Measurements from ENCODE around the gene SNRPF.
"Not testable (repeated sequence)": the region's sequence is repeated elsewhere in the genome, so short reads cannot be mapped to it uniquely, and the experiment has no call there.

SNRPF gene
- 15.8 to 32.6 (median 20.5) reads per million in 4 experiments for total RNA-seq

DNA sequence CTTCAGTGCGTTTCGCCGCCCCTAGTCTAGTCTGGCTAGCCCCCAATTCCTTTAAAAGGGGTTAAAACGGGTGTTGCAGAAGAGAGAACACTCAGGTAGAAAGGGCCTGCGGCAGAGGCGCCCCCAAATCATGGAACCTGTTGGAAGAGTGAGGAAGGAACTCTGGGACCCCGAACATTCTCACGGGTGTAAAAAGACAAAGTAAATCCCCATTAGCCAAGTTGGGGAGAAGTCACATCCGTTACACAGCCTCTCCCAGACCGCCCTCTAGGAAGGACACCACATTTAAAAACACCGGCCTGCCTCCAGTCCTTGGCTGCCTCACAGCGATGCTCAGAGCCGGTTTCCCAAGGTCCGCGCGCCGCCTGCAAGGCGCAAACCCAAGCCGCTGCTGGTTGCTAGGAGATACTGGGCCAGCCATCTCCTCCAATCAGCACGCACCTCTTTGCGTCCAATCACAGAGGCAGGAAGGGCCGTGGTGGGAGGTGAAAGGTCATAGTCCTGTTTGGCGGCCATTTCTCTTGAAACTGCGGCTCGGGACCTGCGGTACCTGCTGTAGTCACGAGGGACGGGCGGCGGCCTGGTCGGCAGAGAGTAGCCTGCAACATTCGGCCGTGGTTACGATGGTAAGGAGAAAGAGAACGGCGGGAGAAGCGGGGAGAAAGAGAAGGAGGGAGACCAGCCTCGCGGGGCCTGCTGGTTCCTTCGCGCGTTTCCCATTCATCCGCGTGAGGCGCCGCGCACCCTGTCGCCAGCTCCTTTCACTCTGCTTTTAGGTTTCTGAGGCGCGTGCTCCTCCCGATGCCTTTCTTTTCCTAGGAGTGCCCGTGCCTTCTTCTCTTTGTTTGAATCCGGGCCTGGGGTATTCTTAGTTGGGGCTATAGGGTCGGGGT, at the start of gene SNRPF:
Gene SNRPF, plus strand, starts transcription at position 502 of the 893 bp plus-strand sequence. Its CDS starts 122 bp downstream, at position 624.
- peak; percentile 91 for DNase-seq

DNA sequence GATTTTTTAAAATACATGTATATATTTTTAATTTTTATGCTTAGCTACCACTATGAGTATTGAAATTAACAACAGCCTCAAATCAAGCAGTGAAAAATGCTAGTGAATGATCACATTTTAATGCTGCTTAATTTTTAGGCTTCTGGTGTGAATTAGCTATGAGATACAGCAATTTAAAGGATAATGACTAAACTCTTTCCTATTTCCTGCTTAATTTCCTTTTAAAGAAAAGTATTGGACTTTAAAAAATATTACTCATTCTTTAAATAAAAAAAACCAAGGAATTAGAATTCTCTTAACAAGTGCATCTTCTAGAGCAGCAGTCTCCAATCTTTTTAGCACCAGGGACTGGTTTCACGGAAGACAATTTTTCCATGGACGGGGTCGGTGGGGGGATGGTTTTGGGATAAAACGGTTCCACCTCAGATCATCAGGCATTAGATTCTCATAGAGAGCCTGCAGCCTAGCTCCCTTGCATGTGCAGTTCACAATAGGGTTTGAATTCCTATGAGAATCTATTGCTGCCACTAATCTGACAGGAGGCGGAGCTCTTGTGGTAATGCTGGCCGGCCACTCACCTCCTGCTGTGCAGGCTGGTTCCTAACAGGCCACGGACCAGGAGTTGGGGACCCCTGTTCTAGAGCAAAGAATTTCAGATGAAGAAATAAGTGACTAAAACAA, 49.6 kb upstream of the SNRPF start:
- DNase-seq, result no peak

DNA sequence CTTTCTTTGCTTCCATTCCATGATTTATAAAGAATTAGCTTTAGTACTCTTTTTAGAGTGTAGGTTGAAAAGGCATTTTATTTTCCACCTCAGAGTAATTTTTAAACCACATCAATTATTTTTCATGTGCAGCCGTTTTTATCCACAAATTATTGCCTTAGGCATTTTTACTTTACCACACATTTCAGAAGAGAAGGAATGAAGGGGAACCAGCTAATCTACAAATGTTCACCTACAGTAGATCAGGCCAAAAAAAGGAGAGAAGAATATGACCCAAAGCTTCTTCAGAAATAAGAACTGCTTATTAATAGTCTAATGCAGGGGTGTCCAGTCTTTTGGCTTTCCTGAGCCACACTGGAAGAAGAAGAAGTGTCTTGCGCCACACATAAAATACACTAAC, 48.3 kb upstream of the SNRPF start:
- no peak for DNase-seq

DNA sequence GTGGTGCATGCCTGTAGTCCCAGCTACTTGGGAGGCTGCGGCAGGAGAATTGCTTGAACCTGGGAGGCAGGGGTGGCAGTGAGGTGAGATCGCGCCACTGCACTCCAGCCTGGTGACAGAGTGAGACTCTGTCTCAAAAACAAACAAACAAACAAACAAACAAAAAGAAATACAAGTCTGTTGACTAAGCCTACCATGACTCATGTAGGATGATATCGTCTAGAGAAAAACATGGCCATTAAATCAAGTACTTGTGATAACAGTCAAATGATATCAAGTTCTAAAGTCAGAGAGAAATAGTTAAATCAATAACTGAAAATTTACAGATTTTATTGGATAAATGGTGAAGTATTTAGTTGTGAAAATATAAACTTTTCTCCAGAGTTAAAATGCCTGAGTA, 46.6 kb upstream of the SNRPF start:
- DNase-seq, result not testable (repeated sequence)

DNA sequence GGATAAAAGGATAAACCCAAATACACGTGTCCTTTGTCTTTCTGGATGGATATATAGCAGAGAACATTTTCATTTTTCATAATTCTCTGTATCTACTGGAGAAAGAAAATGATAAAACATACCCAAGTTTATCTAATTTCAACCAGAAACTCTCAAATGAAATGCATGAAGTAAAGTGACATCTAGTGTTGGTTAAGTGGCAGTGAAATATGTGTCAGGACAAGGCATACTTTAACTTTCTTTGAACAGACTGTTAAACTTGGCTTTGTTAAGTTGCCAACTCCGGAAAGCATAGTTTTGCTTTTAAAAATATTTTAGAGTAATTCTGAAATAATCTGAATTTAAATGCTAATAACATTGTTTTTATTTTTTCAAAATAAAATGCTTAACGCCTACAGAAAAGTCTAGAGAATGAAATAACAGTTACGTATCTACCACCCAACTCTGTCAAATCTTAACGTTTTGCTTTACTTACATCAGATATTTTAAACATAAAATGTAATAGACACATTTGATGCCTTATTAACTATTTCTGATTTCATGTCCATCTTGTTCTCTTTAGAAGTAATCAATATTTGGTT, 43.0 kb upstream of the SNRPF start:
- no peak for DNase-seq

DNA sequence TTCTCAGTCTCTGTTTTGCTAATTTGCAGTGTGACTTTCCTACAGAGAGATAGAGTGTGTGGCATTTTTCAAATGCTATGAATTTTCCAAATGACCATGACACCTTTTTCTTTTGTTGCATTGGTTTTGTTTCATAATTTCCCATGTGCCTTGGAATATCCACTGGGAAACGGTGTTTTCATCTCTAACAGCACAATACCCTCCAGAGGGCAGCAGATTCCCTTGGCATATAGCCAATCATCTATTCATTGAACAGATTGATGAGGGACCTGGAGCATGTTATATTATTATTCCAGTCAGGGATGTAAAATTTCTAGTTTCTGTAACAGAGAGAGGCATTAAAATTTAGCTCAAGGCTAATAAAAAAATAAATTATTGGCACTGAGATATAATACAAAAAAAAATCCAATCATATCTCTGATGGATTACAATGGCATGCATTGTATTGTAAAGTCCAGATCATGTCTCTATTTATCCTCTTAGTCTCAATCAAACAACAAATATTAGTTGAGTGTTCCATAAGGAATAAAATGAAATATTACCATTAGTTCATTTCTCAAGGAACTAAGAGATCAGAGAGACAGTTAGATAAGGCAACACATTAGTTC, 38.6 kb upstream of the SNRPF start:
- no peak for DNase-seq

DNA sequence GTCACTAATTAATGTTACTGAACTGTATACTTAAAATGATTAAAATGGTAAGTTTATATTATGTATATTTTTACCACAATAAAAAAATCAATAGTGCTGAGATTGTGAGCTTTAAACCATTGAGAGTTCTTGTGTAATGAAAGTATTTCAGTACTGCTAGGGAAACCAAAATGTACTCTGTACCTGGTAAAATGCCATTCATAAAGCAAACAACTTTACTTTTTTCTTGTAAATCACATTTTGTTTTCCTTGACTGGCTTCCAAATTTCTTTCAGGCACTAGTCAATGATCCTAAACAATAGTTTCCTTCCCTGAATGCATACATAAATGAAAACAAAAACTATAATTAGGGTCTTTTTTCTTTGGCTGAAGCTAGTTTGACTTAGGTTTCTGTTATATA, 29.4 kb upstream of the SNRPF start:
- DNase-seq, result no peak

DNA sequence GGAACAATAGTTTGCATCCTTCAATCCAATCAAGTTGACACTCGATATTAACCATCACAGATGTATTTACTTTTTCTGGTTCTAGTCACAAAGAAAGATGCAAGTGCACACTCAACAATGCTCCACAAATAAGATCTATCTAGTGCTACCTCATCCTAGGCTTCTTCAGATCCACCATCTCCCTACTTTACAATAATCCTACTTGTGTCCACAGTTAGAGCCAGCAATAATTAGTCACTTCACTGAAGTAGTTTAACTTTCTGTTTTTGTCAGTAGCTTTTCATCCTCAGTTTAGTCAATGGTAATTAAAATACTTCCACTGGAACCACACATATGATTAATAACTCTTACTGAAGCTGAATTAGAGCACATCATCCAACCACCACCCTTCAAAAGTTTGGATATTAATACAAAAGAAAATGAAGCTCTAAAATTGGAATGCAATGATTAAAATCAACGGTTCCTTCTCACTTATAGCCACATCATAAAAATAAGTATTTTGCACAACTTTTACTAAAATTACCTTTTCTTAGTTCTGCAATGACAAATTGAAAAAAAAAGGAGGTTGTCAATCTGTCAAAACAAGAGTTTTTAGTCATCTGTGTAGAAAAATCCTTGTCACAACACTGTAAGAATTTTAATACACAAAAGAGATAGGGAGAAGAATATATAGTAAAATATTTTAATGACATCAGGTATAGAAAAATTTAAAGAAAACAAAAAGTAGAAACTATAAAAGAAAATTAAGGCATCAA, 28.2 kb upstream of the SNRPF start:
- no peak for DNase-seq

DNA sequence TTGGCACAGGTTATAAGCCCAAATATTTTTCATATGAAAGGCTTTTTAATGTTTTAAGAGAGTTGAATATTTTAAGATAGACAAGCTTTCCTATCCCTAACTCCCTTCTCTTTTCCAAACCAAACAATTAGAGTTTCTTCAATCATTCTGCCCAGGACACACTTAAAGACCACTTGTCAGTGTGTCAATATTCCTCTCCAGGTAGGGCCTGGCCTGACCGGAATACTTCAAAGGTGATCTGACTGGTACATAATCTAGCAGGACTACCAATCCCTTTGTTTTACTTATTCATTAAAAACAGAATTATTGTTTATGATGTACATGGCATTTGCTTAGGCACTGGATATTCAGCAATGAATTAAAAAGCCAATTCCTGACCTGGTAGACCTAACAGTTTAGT, 24.2 kb upstream of the SNRPF start:
- no peak for DNase-seq

DNA sequence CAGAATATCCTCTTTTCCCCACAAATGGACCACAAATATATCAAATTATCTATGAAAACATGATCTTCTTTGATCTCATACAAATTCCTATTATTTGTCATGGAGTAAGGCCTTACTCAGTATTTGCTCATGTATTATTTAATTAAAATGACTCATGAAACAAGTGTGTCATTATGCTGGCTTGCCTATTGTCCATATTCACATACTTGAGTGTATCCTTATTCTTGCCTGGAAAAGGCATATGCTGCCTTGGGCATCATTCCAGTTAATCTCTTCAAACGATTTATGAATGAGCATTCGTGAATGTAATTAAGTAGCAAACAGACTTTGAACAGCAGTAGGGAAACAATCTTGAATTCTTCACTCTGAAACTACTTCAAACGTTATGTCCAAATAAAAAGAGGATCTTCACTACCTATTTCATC, 22.6 kb upstream of the SNRPF start:
- no peak for DNase-seq

DNA sequence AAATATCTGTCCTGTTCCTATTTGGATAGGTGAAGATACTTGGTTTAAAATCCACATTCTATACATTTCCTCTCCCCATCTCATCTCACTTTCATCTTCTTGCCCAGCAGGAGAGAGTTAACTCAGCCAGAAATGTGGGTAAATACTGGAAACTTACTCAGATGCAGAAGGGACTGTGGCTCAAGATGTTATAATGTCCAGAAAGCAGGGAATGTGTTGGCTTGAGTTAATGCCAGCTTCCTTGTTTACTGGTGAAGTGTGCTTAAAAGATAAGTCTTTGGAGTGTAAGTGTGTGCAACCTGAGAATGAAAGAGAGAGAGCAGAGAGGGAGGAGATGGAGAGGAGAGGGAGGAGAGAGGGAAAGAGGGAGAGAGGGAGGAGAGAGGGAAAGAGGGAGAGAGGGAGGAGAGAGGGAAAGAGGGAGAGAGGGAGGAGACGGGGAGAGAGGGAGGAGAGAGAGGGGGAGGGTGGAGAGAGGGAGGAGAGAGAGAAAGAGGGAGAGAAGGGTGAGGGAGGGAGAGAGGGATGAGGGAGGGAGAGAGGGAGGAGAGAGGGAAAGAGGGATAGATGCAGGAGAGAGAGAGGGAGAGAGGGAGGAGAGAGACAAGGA, 22.0 kb upstream of the SNRPF start:
- DNase-seq, result no peak

DNA sequence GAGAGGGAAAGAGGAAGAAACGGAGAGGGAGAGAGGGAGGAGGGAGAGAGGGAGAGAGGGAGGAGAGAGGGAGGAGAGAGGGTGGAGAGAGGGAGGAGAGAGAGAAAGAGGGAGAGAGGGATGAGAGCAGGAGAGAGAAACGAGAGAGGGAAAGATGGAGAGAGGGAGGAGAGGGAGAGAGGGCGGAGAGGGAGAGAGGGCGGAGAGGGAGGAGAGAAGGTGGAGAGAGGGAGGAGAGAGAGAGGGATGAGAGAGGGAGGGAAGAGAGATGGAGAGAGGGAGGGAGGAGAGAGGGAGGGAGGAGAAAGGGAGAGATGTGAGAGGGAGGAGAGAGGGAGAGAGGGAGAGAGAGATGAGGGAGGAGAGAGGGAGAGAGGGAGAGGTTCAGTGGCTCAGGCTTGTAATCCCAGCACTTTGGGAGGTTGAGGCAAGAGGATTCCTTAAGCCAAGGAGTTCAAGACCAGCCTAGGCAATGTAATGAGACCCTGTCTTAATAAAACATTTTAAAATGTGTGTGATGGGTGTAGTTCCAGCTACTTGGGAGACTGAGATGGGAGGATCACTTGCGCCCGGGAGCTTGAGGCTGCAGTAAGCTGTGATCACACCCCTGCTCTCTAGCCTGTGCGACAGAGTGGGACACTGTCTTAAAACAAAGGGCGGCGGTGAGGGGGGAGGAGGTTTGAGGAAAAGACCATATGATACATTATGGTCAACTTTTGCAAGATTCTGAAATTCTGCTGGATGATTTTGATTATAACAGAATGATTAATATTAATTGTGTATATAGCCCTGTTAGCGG, 21.3 kb upstream of the SNRPF start:
- DNase-seq, result no peak

DNA sequence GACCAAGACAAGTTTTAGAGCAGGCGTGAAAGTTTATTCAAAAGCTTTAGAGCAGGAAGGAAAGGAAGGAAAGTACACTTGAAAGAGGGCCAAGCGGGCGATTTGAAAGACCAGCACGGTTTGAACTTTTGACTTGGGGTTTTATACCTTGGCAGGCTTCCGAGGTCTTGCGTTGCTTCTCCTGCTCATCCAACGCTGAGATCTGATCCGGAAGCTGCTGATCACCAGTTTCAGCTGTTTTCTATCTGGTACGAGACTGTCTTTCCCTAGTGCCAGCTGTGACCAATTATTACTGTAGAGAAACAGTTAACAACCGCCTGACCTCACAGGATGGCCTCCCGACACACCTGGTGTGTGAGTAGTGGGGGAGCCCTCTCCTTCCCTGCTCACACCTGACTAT, 20.6 kb upstream of the SNRPF start:
- no peak for DNase-seq

DNA sequence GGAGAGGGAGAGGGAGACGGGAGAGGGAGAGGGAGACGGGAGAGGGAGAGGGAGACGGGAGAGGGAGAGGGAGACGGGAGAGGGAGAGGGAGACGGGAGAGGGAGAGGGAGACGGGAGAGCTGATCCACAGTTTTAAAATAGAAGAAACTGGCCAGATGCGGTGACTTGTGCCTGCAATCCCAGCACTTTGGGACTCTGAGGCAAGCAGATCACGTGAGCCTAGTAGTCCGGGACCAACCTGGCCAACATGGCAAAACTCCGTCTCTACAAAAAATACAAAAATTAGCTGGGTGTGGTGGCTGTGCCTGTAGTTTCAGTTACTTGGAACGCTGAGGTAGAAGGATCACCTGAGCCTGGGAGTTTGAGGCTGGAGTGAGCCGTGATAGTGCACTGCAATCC, 16.3 kb upstream of the SNRPF start:
- DNase-seq, result not testable (repeated sequence)

DNA sequence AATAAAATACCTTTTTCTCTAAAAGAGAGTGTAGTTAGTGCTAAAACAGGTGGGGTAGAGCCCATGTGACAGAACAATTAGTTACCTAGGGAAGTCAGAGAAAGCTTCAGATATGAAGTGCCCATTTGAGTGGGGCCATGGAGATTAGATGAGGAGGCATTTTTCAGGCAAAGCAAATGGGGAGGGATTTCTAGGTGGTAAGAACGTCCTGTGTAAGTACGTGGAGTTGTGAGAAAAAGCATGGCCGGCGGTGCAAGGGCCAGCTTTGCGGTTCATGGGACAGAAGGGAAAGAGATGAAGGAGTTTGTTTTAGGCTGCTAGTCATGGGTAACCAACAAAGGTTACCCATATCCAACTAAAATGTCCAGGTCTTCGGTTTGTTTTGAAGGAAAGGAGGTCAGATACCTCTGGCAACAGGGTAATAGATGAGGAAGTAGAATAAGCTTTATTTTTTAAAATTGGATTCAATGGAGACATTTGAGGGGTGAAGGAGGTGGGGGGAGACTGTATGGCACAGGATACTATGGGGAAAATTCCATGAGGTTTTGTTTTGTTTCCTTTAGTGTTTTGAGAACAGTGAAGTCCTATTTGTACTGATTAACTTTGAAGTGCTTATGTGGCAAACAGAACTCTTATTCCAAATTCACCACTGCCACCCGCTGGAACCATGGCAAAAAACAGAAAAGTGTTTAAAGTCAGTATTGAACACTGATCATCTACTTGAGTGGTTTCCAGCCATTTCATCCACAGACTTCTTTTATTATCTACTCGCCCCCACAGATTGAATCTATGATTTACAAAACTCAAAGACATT, 10.0 kb upstream of the SNRPF start:
- no peak for DNase-seq

DNA sequence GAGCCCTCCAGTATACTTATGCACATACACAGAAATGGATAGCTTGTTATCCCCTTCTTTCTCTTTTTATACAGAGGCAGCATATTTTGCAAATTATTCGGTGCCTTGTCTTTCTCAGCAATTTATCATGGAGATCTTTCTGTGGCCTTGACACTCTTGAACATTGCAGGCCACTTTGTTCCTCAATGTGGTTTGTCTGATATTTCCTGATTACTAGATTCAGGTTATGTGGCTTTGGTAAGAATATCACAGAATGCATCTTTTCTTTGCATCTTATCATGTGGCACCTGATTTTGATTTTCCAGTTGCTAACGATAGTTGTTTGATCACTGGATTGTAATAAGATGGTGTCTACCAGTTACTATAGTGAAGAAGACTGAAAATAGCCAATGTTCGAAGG, 7.1 kb upstream of the SNRPF start:
- no peak for DNase-seq

DNA sequence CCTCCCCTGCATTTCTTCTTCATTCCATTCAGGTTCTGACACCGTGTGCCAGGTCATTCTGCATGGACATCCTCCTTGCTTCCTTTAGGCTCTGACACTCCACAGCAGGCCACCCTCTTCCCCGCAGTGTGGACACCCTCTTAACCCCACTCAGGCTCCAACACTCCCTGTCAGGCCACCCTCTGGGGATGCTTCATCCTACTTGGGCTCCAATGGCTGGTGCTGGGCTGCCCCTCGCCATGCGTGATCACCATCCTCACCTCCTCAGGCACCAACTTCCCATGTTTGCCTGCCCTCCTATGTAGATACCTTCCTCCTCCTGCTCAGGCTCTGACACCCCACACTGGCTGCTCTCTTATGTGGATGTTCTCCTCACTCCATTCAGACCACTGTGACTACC, 6.6 kb upstream of the SNRPF start:
- DNase-seq, result no peak

DNA sequence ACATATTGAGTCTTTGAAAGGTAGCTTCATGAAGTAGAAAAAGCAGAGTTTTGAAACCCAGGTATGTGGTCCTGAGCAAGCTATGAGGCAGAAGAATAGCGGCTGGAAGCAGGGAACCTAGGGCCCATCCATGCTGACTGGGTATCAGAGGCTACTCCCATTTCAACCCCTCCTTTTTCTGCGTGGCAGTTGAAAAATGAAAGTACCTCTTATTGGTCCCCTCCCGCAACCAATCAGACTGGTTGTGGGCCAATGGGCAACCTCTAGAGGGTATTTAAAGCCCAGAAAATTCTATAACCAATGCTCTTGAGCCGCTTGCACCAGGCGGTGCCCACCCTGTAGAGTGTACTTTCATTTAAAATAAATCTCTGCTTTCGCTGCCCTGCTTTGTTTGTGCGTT, 1.6 kb upstream of the SNRPF start:
- DNase-seq, result no peak

DNA sequence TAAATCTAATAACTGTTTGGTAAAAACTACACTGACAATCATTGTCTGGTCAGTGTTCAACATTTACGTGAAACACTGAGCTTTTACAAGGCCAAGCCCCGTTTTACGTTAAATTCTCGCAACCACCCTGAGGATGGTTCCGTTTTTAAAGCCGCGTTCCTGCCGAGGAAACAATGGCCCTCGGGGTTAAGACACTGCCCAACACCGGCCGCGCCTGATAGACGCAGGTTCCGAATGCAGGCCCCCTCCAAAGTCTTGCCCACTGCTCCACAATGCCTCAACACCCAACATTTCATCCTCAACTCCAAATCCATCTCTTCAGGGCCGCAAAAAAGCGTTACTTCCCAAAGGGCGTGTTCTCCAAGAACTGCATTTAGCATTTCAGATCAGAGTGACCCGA, 953 bp upstream of the SNRPF start:
- no peak for DNase-seq

DNA sequence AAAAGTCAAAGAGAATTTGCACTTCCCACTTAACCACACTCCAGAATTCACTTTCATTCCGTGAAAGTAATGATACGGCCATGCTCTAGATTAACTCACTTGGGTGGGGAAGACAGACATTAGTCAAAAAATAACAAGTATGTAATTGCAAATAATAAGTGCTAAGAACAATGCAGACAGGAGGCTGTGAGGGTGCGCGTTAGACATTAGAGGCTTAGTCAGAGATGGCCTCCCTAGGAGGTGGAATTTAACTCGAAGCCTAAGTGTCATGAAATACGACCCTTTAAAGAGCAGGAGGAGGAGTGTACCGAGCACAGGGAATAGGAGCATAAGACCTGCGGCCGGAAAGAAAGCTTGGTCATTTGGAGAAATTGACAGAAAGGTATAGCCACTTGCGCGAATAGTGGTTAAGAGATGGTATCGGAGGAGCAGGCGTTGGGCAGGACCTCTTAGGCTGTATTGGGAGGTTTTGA, 628 bp downstream of the SNRPF start:
- DNase-seq, result no peak
